MM.1S (cell line): ENCODE data around the gene TIE1.

Source experiments
- EZH2 ChIP-seq: fragments of 300-600 bp; sonication (generic); optimal IDR thresholded peaks from 2 replicates; pipeline ENCODE3; 2017; ENCODE audit warnings: low read depth, mild to moderate bottlenecking, antibody characterized with exemption, low read length, mixed read lengths
- EZH2phosphoT487 ChIP-seq: fragments of 300-600 bp; sonication (generic); IDR thresholded peaks from 2 replicates; pipeline ENCODE4 v1.6.1; 2018; ENCODE audit warnings: antibody characterized with exemption, low read length
- TF ChIP-seq, protein P1 (sequence below): fragments of 300-600 bp; sonication (generic); IDR thresholded peaks from 2 replicates; pipeline ENCODE4 v1.5.1; 2016; ENCODE audit warnings: antibody characterized with exemption, low read length, mixed read lengths

DNA sequence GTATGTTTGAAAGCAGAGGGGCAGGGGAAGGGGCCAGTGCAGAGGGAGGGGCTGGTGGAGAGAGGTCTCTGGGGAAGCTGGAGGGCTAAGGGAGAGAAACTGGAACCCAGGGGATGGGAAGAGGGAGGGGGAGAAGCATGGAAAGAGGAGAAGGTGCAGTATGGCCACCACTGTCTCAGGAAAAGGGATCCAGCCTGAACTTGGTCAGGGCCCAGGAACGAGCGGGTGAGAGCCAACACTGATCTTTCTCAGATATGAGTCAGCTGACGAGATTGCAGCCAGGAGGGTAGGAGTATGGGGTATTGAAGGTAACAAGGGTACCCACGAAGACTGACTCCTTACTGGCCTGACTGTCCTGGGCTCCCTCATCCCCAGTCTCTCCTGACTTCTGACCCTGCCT lies 18.0 kb downstream of the TIE1 start:
- TF ChIP-seq EZH2: no peak
- TF ChIP-seq, protein P1, sequence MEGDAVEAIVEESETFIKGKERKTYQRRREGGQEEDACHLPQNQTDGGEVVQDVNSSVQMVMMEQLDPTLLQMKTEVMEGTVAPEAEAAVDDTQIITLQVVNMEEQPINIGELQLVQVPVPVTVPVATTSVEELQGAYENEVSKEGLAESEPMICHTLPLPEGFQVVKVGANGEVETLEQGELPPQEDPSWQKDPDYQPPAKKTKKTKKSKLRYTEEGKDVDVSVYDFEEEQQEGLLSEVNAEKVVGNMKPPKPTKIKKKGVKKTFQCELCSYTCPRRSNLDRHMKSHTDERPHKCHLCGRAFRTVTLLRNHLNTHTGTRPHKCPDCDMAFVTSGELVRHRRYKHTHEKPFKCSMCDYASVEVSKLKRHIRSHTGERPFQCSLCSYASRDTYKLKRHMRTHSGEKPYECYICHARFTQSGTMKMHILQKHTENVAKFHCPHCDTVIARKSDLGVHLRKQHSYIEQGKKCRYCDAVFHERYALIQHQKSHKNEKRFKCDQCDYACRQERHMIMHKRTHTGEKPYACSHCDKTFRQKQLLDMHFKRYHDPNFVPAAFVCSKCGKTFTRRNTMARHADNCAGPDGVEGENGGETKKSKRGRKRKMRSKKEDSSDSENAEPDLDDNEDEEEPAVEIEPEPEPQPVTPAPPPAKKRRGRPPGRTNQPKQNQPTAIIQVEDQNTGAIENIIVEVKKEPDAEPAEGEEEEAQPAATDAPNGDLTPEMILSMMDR: no peak
- TF ChIP-seq EZH2phosphoT487: no peak
